MG63 (cell line): ENCODE measurements around the gene ITGB2. TPM values are rescaled to one million over a fixed set of nuclear protein-coding genes. Genes with fewer than 3 reads are reported as not detected.

Experiments used
- DNase-seq: peaks from one replicate; pipeline ENCODE4 v3.0.0-alpha.2; 2020
- H3K27me3 ChIP-seq: fragments of 250-450 bp; sonication (Bioruptor Pico); 2 replicates; pipeline ENCODE4 v1.5.1; 2020; ENCODE audit warnings: mild to moderate bottlenecking, moderate library complexity
- H3K36me3 ChIP-seq: fragments of 250-450 bp; sonication (Bioruptor Pico); 2 replicates; pipeline ENCODE4 v1.5.1; 2020; ENCODE audit warnings: mild to moderate bottlenecking, moderate library complexity
- H3K4me3 ChIP-seq: fragments of 250-450 bp; sonication (Bioruptor Pico); 2 replicates; pipeline ENCODE4 v1.5.1; 2020; ENCODE audit warnings: mild to moderate bottlenecking, moderate library complexity
- H3K9me3 ChIP-seq: fragments of 250-450 bp; sonication (Bioruptor Pico); 2 replicates; pipeline ENCODE4 v1.5.1; 2020; ENCODE audit warnings: mild to moderate bottlenecking, moderate library complexity
- total RNA-seq: library from RNA; depleted of rRNA; stranded (reverse); fragments of >200 nt; shearing (Covaris generic); gene quantifications from 2 replicates; pipeline ENCODE4 v1.2.3, GENCODE V29; 2014; ENCODE audit warnings: low replicate concordance

ITGB2 gene
- total RNA-seq, 1 experiment from 2014 or later: 12.9 TPM

GRCh38 chr21:44947111-44947929 lies 26.6 kb upstream of the ITGB2 start:
- H3K4me3 ChIP-seq: no peak overlapping the region
- H3K9me3 ChIP-seq: no peaks in the 10 kb centered on the region
- H3K36me3 ChIP-seq: peaks cover 68% of the 10 kb centered on the region
- no peak for DNase-seq
- H3K27me3 ChIP-seq: no peaks in the 10 kb centered on the region

- no peaks in the 10 kb centered on the region for H3K27me3 ChIP-seq
- H3K4me3 ChIP-seq: no peak overlapping the region
- H3K9me3 ChIP-seq: no peaks in the 10 kb centered on the region
- DNase-seq: no peak
- H3K36me3 ChIP-seq: peaks cover 69% of the 10 kb centered on the region
Observed at GRCh38 chr21:44946254-44947041, 25.7 kb upstream of the ITGB2 start.

GRCh38 chr21:44944596-44944995 lies 23.9 kb upstream of the ITGB2 start:
- Histone ChIP-seq H3K9me3 (no peaks in the 10 kb centered on the region), H3K27me3 (no peaks in the 10 kb centered on the region), H3K4me3 (no peak overlapping the region), H3K36me3 (peaks cover 58% of the 10 kb centered on the region)
- DNase-seq: no peak

DNA sequence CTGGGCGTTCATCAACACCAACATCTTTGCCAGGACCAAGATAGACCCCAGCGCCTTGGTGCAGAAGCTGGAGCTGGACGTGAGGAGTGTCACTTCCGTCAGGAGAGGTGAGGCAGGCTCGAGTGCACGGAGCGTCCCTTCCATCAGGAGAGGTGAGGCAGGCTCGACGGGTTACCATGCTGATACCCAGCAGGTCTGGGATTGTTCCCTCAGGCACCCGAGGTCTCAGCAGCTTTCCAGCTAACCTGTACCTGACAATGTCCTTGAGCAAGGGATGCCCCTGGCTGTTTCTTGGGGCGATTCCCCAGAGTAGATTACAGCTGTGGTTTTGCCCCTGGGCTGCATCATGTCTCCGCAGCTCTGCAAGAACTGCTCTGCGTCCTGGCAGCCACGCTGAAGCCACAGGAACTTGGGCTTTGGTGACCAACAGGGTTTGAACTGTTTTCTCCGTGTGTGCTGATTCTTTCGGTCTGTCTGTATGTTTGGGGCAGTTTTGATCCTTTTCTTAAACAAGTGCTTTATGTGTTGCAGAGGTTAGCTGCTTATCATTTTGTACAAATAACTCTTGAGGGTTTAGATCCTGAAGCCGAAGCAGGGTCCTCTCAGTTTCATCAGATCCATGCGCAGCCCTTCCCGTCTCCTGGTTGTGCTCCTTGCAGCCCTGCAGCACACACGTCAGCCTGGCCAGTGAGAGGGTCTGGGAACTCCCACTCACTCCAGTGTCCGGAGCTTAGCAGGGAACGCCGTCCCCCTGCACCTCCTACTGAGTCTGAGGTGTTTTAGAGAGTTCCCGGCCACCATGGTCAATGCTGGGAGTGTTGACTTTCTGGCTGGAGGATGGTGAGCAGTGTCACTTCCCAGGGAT lies 23.2 kb upstream of the ITGB2 start:
- H3K4me3 ChIP-seq: no peak overlapping the region
- H3K9me3 ChIP-seq: no peaks in the 10 kb centered on the region
- H3K27me3 ChIP-seq: no peaks in the 10 kb centered on the region
- peaks cover 55% of the 10 kb centered on the region for H3K36me3 ChIP-seq
- DNase-seq: no peak

GRCh38 chr21:44943005-44943685 lies 22.4 kb upstream of the ITGB2 start:
- no peaks in the 10 kb centered on the region for H3K27me3 ChIP-seq
- H3K36me3 ChIP-seq: peaks cover 59% of the 10 kb centered on the region
- no peak overlapping the region for H3K4me3 ChIP-seq
- H3K9me3 ChIP-seq: no peaks in the 10 kb centered on the region
- no peak for DNase-seq

DNA sequence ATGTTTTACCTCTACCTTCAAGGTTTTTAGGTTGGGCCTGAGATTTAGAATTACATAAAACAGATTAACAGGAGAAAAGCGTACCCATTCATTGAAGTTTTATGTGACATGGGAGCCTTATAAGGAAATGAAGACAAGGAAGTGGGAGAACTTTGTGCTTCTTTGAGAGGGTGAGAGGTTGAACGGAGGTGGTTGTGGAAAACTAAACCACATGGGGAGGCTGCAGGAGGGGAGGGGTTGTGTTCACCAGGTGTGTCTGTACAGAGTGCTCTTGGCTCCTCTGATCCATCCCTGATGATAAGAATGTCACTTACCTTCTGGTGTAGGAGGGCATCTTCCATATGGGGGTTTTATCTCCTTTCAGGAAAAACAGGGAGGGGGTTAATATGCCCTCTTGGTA lies 21.9 kb upstream of the ITGB2 start:
- peaks cover 59% of the 10 kb centered on the region for H3K36me3 ChIP-seq
- H3K4me3 ChIP-seq: no peak overlapping the region
- no peak for DNase-seq
- no peaks in the 10 kb centered on the region for H3K9me3 ChIP-seq
- H3K27me3 ChIP-seq: no peaks in the 10 kb centered on the region

GRCh38 chr21:44941567-44941966 lies 20.9 kb upstream of the ITGB2 start:
- Histone ChIP-seq H3K9me3 (no peaks in the 10 kb centered on the region), H3K4me3 (peak overlapping the region; percentile 85; the same call in 1 of the 2 replicates), H3K27me3 (no peaks in the 10 kb centered on the region), H3K36me3 (peaks cover 49% of the 10 kb centered on the region)
- no peak for DNase-seq

DNA sequence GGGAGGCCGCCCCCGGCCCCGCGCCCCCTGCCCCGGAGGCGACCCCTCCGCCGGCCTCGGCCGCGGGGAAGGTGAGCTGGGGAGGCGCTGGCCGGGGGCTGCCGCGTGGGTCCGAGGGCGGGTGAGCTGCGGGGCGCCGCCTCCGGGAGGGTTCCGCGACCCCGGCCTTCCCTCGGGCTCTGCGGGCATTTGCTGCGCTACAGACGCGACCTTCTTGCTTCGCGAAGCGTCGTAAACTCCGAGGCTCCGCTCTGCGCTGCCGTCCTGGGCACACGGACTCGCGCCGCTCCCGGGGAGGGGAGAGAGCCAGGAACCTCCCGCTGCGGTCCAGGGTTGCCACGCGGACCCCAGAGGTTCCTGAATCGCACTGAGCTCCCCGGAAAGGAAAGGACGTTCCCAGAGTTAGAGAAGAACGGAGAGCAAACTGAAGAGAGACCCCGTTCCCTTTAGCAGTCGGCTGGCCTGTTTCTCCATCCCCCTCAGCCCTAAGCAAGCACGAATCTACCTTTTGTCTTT lies 19.5 kb upstream of the ITGB2 start:
- H3K36me3 ChIP-seq: peaks cover 38% of the 10 kb centered on the region
- H3K9me3 ChIP-seq: no peaks in the 10 kb centered on the region
- H3K27me3 ChIP-seq: no peaks in the 10 kb centered on the region
- peak; percentile 33 for DNase-seq
- peak overlapping the region; percentile 85 for H3K4me3 ChIP-seq

DNA sequence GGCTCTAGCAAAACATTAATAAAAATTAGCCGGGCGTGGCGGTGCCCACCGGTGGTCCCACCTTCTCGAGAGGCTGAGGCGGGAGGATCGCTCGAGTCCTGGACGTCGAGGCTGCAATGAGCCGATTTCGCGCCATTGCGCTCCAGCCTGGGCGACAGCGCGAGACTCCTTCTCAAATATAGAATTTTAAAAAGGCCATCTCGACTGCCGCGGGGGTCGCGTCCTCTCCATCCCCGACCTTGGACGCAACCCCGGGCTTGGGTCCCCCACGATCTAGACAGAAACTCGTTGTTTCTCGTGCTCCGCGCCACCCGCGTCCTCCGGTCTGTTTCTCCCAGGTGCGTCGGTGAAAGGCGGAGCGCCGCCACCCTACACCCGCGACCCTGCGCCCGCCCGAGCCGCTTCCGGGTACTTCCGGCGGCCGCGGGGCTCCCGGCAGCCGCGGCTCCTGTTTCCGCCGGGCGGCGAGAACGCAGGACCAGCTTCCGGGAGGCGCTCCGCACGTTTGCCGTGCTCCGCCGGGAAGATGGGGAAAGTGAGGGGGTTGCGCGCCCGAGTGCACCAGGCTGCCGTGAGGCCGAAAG lies 18.9 kb upstream of the ITGB2 start, which contains the start of gene SLX9:
TSS of gene SLX9 (plus strand) at position 498 of the 584 bp plus-strand sequence. CDS start at position 527, 29 bp downstream.
- Histone ChIP-seq H3K4me3 (peak within 1 kb of the TSS; percentile 85), H3K9me3 (no peaks in the 10 kb centered on the region), H3K36me3 (peaks cover 33% of the 10 kb centered on the region), H3K27me3 (no peaks in the 10 kb centered on the region)
- peak; percentile 85 for DNase-seq

- H3K27me3 ChIP-seq: no peaks in the 10 kb centered on the region
- H3K9me3 ChIP-seq: no peaks in the 10 kb centered on the region
- peak overlapping the region; percentile 85 for H3K4me3 ChIP-seq
- DNase-seq: no peak
- peaks cover 27% of the 10 kb centered on the region for H3K36me3 ChIP-seq
Observed at GRCh38 chr21:44938772-44939531, 18.3 kb upstream of the ITGB2 start.

DNA sequence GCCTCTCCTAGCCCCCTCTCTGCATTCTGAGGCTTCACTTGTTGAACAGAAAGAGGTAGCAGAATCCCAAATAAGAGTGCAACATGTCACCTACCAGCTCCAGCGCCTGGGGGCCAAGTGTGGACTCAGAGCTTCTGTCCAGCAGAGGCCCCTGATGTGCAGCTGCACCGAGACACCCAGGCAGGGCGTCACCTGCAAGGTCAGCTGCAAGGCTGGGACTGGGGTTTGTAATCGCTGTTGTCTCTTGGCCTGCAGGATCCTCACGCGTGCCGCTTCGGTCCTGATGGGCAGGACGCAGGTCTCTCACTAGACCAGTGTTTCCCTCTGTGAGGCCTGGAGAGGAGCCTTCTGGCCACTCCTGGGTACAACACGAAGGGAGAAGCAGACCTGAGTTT lies 14.8 kb upstream of the ITGB2 start:
- no peaks in the 10 kb centered on the region for H3K9me3 ChIP-seq
- no peak overlapping the region for H3K4me3 ChIP-seq
- peaks cover 7% of the 10 kb centered on the region for H3K36me3 ChIP-seq

DNA sequence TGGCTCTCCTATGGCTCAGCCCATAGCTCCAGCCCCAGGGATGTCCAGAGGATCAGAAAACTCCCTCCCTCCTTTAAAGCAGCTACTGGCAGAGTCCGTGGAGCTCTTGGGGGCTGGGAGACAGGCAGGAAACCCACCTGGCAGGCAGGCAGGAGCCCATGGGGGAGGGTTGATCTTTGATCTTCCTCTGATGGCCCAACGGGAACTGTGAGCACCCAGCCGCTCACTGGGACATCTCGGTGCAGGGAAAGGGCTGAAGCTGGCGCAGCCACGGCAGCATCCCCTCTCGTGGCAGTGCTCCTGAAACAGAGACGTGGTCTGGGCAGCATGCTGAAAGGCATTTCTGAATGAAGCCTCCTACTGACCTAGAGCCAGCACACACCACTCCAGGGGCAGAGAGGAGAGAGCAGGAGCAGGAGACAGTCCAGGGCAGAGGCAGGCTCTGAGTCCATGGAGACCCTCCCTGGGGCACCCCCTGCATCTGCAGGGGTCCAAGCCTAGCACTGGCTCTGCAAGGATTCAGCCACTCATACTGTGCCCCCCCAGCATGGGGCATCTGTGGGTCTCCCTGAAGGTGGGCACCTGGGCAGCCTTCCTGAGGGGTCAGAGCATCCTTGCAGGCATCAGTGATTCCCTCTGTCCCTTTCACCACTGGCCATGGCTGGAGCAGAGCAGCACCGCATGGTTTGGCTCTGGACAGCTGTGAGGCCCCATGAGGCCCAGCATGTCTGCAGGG lies 14.3 kb upstream of the ITGB2 start:
- Histone ChIP-seq H3K9me3 (no peaks in the 10 kb centered on the region), H3K36me3 (peaks cover 7% of the 10 kb centered on the region)
- no peak for DNase-seq

More for the DNA sequence above, 14.8 kb upstream of the ITGB2 start:
- no peak for DNase-seq
- H3K27me3 ChIP-seq: peaks cover 12% of the 10 kb centered on the region; the same call in 1 of the 2 replicates

DNA sequence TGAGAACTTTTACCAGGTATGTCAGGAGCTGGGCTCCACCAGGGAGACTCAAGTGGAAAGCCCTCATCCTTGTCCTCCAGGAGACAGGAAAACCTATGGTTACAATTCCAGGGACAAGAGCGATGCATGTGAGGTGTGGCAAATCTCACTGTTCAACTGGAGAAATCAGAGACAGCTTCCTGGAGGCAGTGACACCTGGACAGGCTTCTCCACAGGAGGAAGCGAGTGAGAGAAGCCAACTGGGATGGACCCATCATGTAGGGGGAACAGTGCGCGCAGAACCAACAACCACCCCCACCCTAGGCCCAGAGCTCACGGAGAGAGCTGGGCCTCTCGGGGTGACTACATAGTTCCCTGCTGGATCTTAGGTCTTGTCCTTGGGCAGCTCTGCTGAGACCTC lies 13.6 kb upstream of the ITGB2 start:
- DNase-seq: no peak
- H3K9me3 ChIP-seq: no peaks in the 10 kb centered on the region
- no peak overlapping the region for H3K4me3 ChIP-seq
- peaks cover 7% of the 10 kb centered on the region for H3K36me3 ChIP-seq
- peaks cover 12% of the 10 kb centered on the region; the same call in 1 of the 2 replicates for H3K27me3 ChIP-seq

More for the DNA sequence above, 14.3 kb upstream of the ITGB2 start:
- Histone ChIP-seq H3K27me3 (peaks cover 12% of the 10 kb centered on the region; the same call in 1 of the 2 replicates), H3K4me3 (no peak overlapping the region)

DNA sequence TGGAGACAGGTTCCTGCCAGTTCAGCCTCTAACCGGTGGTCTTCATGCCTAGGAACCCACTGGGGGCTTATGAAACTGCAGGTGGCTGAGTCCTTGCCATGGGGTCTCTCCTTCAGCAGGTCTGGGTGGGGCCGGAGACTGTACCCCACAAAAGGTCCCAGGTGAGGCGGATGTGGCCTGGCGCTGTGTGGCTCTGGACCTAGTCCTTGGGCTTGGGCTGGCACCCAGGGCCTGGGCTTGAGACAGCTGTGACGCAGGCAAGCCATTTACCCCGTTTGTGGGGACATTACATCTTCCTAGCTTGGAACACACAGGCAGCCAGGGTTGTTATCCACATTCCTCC lies 13.2 kb upstream of the ITGB2 start:
- peaks cover 12% of the 10 kb centered on the region; the same call in 1 of the 2 replicates for H3K27me3 ChIP-seq
- DNase-seq: no peak
- H3K4me3 ChIP-seq: no peak overlapping the region
- peaks cover 7% of the 10 kb centered on the region for H3K36me3 ChIP-seq
- no peaks in the 10 kb centered on the region for H3K9me3 ChIP-seq
